ENCODE results near the gene ALDOC.

DNA sequence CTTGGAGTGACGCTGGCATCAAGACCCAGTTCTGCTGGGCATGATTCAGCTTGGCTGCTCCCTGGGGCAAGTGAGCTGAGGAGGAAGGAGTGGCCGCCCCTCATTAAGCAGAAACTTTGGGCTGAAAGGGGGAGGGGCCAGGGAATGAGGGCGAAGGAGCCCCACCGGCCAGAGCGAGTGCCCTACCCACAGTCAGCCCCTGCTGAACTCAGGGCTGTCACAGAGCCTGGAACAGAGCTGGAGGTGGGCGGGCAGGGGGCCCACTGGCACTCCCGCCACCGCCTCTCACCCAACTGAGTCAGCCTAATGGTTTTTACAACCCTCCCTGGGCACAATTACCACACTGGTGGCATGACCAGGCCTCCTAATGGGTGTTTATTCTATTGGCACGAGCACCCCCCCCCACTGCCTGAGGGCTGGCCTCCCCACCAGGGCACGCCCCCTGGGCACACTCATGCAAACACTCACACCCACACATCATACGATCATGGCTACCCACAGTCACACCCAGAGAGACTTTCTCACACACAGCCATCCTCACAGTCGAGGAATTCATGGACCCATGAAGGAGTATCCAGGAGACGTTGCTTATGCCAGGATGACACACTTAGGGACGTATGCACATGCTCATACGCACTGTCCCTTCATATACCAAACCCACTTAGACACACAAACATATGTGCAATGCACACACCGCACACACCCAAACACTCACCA lies 43.4 kb downstream of the ALDOC start:
- TF ChIP-seq CTCF (IDR thresholded peaks at IDR 0.05; ENCODE audit: low read depth, low read length, missing input control) (no peak), GABPA (IDR thresholded peaks at IDR 0.05 in 1 of 2, conservative IDR thresholded peaks at IDR 0.05 in 1 of 2) (no peak), YY1 (IDR thresholded peaks at IDR 0.05) (no peak), RAD21 (IDR thresholded peaks at IDR 0.05) (no peak), REST (IDR thresholded peaks at IDR 0.05) (no peak), NR2F2 (IDR thresholded peaks at IDR 0.05) (no peak), FOXA2 (IDR thresholded peaks at IDR 0.05) (no peak), EGR1 (IDR thresholded peaks at IDR 0.05; ENCODE audit: low read depth in 2 of 2) (no peak), RXRA (IDR thresholded peaks at IDR 0.05) (no peak), ATF3 (IDR thresholded peaks at IDR 0.05) (no peak)
- TF ChIP-seq, protein P1, sequence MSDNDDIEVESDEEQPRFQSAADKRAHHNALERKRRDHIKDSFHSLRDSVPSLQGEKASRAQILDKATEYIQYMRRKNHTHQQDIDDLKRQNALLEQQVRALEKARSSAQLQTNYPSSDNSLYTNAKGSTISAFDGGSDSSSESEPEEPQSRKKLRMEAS (IDR thresholded peaks at IDR 0.05), result no peak
- TF ChIP-seq, protein P2, sequence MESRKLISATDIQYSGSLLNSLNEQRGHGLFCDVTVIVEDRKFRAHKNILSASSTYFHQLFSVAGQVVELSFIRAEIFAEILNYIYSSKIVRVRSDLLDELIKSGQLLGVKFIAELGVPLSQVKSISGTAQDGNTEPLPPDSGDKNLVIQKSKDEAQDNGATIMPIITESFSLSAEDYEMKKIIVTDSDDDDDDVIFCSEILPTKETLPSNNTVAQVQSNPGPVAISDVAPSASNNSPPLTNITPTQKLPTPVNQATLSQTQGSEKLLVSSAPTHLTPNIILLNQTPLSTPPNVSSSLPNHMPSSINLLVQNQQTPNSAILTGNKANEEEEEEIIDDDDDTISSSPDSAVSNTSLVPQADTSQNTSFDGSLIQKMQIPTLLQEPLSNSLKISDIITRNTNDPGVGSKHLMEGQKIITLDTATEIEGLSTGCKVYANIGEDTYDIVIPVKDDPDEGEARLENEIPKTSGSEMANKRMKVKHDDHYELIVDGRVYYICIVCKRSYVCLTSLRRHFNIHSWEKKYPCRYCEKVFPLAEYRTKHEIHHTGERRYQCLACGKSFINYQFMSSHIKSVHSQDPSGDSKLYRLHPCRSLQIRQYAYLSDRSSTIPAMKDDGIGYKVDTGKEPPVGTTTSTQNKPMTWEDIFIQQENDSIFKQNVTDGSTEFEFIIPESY (IDR thresholded peaks at IDR 0.05), result no peak

All from liver (tissue), 3 donors.